22Rv1 (cell line): ENCODE data around the gene FGFR2.

Experiments
- H3K27ac ChIP-seq: fragments of 450-650 bp; 2 replicates; pipeline ENCODE4 v1.5.1; 2017
- CTCF ChIP-seq: fragments of 450-650 bp; IDR thresholded peaks from 2 replicates; pipeline ENCODE4 v1.5.1; 2017; ENCODE audit warnings: mild to moderate bottlenecking
- ZFX ChIP-seq: fragments of 450-650 bp; IDR thresholded peaks from 2 replicates; pipeline ENCODE4 v1.6.1; 2017; ENCODE audit warnings: antibody characterized with exemption, borderline replicate concordance

Gene FGFR2

GRCh38 chr10:121436281-121436629 lies 162.0 kb downstream of the FGFR2 start:
- H3K27ac ChIP-seq: no peak overlapping the region
- TF ChIP-seq ZFX: no peak
- no peak for TF ChIP-seq CTCF

- H3K27ac ChIP-seq: no peak overlapping the region
- TF ChIP-seq CTCF (no peak), ZFX (no peak)
These were observed 163.0 kb downstream of the FGFR2 start for GRCh38 chr10:121435099-121435875.

- TF ChIP-seq ZFX (no peak), CTCF (no peak)
- no peak overlapping the region for H3K27ac ChIP-seq
These were observed 164.3 kb downstream of the FGFR2 start for GRCh38 chr10:121433965-121434364.

- no peak for TF ChIP-seq CTCF
- TF ChIP-seq ZFX: no peak
- no peak overlapping the region for H3K27ac ChIP-seq
These were observed 169.4 kb downstream of the FGFR2 start for GRCh38 chr10:121428867-121429266.
